Testis (tissue), 5 donors: ENCODE measurements around the gene A1BG. TPM values are rescaled to one million over a fixed set of nuclear protein-coding genes. Genes with fewer than 3 reads are reported as not detected.
A peak's percentile ranks its signal among the peaks of the same experiment; 100 is the strongest.

ENCODE experiments used
- DNase-seq: peaks from one replicate; pipeline ENCODE4 v3.0.0-alpha.2; 2019
- H3K27ac ChIP-seq, 2 donors: fragments of 200-600 bp; sonication (generic); one replicate each; pipeline ENCODE4 v1.5.1; 2019
- H3K27me3 ChIP-seq: fragments of 200-600 bp; sonication (generic); one replicate; pipeline ENCODE4 v1.5.1; 2019
- H3K36me3 ChIP-seq: fragments of 200-600 bp; sonication (generic); one replicate; pipeline ENCODE4 v1.5.1; 2017; ENCODE audit warnings: low read depth; ENCODE audit errors: missing control alignments
- H3K4me1 ChIP-seq: fragments of 200-600 bp; sonication (generic); one replicate; pipeline ENCODE4 v1.5.1; 2019
- H3K4me3 ChIP-seq, 2 donors: fragments of 200-600 bp; sonication (generic); one replicate each; pipeline ENCODE4 v1.5.1; 2017 to 2019
- H3K9me3 ChIP-seq: fragments of 200-600 bp; sonication (generic); one replicate; pipeline ENCODE4 v1.5.1; 2017
- CTCF ChIP-seq, 3 experiments: fragments of 450-650 bp in 2 of 3; fragments of 200-600 bp in 1 of 3; sonication (generic) in 1 of 3; IDR thresholded peaks; one replicate each; pipeline ENCODE4 v1.5.1; 2016 to 2019; ENCODE audit warnings: antibody characterized with exemption in 3 of 3, mild to moderate bottlenecking in 2 of 3, moderate library complexity in 1 of 3
- POLR2A ChIP-seq: fragments of 450-650 bp; IDR thresholded peaks from one replicate; pipeline ENCODE4 v1.6.1; 2017; ENCODE audit warnings: antibody characterized with exemption, mild to moderate bottlenecking, moderate library complexity
- WGBS, 2 donors: methylation state at CpG; one replicate each; pipeline ENCODE4 v1.1.5; 2018; 5-methylcytosine and 5-hydroxymethylcytosine counted together
- intact Hi-C: fragments of 100-400 bp; cut with DNase I; formaldehyde crosslinking; loops from one replicate; pipeline ENCODE4 v1.15.1; 2023; ENCODE audit warnings: low total_unique reads
- long read RNA-seq, 2 donors: transcript quantifications; one replicate each; lab custom pipeline, GENCODE V29; 2026
- polyA plus RNA-seq: library from polyadenylated mRNA; stranded (reverse); fragments of 350-450 nt; fragmentation: Illumina TruSeq; extraction: RNeasy Lipid Tissue Mini Kit (QIAGEN cat#74804); gene quantifications from one replicate; pipeline ENCODE4 v1.2.3, GENCODE V29; 2014; ENCODE audit warnings: low read depth, low replicate concordance; ENCODE audit not compliant: insufficient read depth
- total RNA-seq, 2 donors: library from RNA; depleted of rRNA; stranded (reverse); fragments of >200 nt; gene quantifications; one replicate each; pipeline ENCODE4 v1.2.3, GENCODE V29; 2016

A1BG gene
- total RNA-seq, result 10 to 100 TPM in 1 of 2 donors, 1 to 10 TPM in 1; 3.5 to 13.1 TPM
- 4.5 TPM for polyA plus RNA-seq
- long read RNA-seq, donor 1, partial matches to known transcripts, result 0 of 2 reads
- long read RNA-seq, donor 1, other reads (novel, unspliced or antisense), result 0 of 2 reads
- long read RNA-seq, donor 2, partial matches to known transcripts, result 0 of 4 reads
- long read RNA-seq, donor 2, other reads (novel, unspliced or antisense), result 0 of 4 reads

- no peaks in the 10 kb centered on the region for H3K9me3 ChIP-seq
- no peak within 1 kb of the TSS for H3K4me3 ChIP-seq
- H3K4me1 ChIP-seq, result peaks cover 7% of the 10 kb centered on the region
- no peaks in the 10 kb centered on the region for H3K27me3 ChIP-seq
- no peak within 1 kb of the TSS for H3K27ac ChIP-seq
- no peak for DNase-seq
- H3K36me3 ChIP-seq, result no peaks in the 10 kb centered on the region
- intact Hi-C loops, result no loop called here
- 84 to 88% methylated on average over 10 to 26 of the region's 26 CpGs for WGBS, 2 donors
- no peak for TF ChIP-seq CTCF (IDR thresholded peaks at IDR 0.05)
- TF ChIP-seq POLR2A, result no peak
Measured at GRCh38 chr19:58352760-58353671, at the start of gene A1BG. TSS of gene A1BG (minus strand) at chr19:58353492. CDS start at chr19:58353437, 55 bp downstream.

GRCh38 chr19:58401840-58402421, 48.6 kb upstream of the A1BG start:
- Histone ChIP-seq H3K27ac (peak overlapping the region; percentile 52 to 65), H3K4me3 (peak overlapping the region; percentile 54 to 69), H3K27me3 (no peaks in the 10 kb centered on the region), H3K9me3 (no peaks in the 10 kb centered on the region), H3K4me1 (peaks cover 12% of the 10 kb centered on the region), H3K36me3 (no peaks in the 10 kb centered on the region)
- no peak for DNase-seq
- 25 to 27% methylated on average over 23 of the region's 23 CpGs for WGBS, 2 donors
- intact Hi-C loops, result no loop called here
- TF ChIP-seq POLR2A (no peak), CTCF (IDR thresholded peaks at IDR 0.05) (no peak)

GRCh38 chr19:58400916-58401839, 47.9 kb upstream of the A1BG start:
- H3K4me3 ChIP-seq, result peak overlapping the region; percentile 54 to 69
- no peaks in the 10 kb centered on the region for H3K36me3 ChIP-seq
- H3K4me1 ChIP-seq, result peaks cover 12% of the 10 kb centered on the region
- H3K27me3 ChIP-seq, result no peaks in the 10 kb centered on the region
- DNase-seq, result peak; percentile 100
- intact Hi-C loops, result no loop called here
- no peaks in the 10 kb centered on the region for H3K9me3 ChIP-seq
- H3K27ac ChIP-seq, result peak overlapping the region; percentile 52 to 65
- TF ChIP-seq POLR2A (no peak), CTCF (IDR thresholded peaks at IDR 0.05) (peak in 1 of 3 experiments; percentile 3)
- WGBS, 2 donors, result 1 to 3% methylated on average over 14 to 80 of the region's 80 CpGs

GRCh38 chr19:58400316-58400915, 47.1 kb upstream of the A1BG start:
- DNase-seq, result no peak
- TF ChIP-seq CTCF (IDR thresholded peaks at IDR 0.05) (no peak), POLR2A (no peak)
- intact Hi-C loops, result no loop called here
- Histone ChIP-seq H3K27ac (no peak overlapping the region), H3K9me3 (no peaks in the 10 kb centered on the region), H3K27me3 (no peaks in the 10 kb centered on the region), H3K36me3 (no peaks in the 10 kb centered on the region), H3K4me1 (peaks cover 17% of the 10 kb centered on the region), H3K4me3 (peak overlapping the region; percentile 54 to 69)
- 41 to 44% methylated on average over 14 to 18 of the region's 18 CpGs for WGBS, 2 donors
